ENCODE data around the gene PRR30. TPM values are rescaled to one million over a fixed set of nuclear protein-coding genes. Genes with fewer than 3 reads are reported as not detected.
"Not testable (repeated sequence)": the region's sequence is repeated elsewhere in the genome, so short reads cannot be mapped to it uniquely, and the experiment has no call there.

The PRR30 gene
- total and polyA plus RNA-seq, 2 of the 4 experiments (the other 2 are of a cell fraction) = not detected

DNA sequence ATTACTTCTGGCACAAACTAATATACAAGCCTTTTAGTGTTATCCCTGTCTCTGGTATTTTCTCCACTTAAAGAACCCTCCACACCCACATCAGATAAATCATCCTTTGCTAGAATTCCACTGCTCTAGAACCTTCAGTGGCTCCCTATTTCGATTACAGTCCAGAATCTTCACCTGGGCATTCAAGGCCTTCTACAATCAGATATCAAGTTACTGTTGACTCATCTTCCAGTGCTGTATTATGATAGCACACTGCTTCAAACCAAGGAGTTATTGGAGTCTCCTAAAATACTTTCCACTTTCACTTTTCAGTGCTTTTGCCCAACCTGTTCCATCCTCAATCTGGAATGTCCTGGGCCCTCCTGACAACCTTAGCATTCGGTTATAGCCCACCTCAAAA lies 23.7 kb downstream of the PRR30 start:
- no peak overlapping the region for H3K23ac ChIP-seq (ENCODE audit: low read depth, low read length)
- H3K9ac ChIP-seq (ENCODE audit: low read depth, low read length) = no peak overlapping the region
- no peak overlapping the region for H4K5ac ChIP-seq (ENCODE audit: low read depth, low read length)
- no peak overlapping the region for H2BK5ac ChIP-seq (ENCODE audit: low read depth, low read length, poor library complexity, severe bottlenecking)
- no peak overlapping the region for H2AFZ ChIP-seq (replicated peaks; ENCODE audit: low read length, poor library complexity)
- H3K27ac ChIP-seq (ENCODE audit: insufficient read depth, low read length) = no peak overlapping the region
- peaks cover 5% of the 10 kb centered on the region for H3K4me1 ChIP-seq (ENCODE audit: control insufficient read depth, insufficient read depth, low read length)
- no peaks in the 10 kb centered on the region; the same call in 1 of the 2 replicates for H4K20me1 ChIP-seq (ENCODE audit: insufficient read depth, low read length)
- no peak overlapping the region for H4K8ac ChIP-seq (ENCODE audit: low read depth in 2 of 2, low read length in 2 of 2)
- TF ChIP-seq MAFK (IDR thresholded peaks at IDR 0.05; ENCODE audit: low read depth, low read length) = no peak
- TF ChIP-seq RCOR1 (IDR thresholded peaks at IDR 0.05; ENCODE audit: insufficient replicate concordance, low read length) = no peak
- TF ChIP-seq RAD21 (IDR thresholded peaks at IDR 0.05; ENCODE audit: low read length) = no peak
- H2AK5ac ChIP-seq (ENCODE audit: low read depth, low read length) = no peak overlapping the region
- ChIA-PET POLR2A (ENCODE audit: unreplicated experiment) (no interaction called here), CTCF (interaction anchor here (1.4 kb wide), 1 partner anchor 18 kb away, joined by 4 read pairs; no protein-coding TSS in a partner anchor)
- no peak overlapping the region for H3K4me3 ChIP-seq (ENCODE audit: insufficient read depth, low read depth, low read length)
- peaks cover 51% of the 10 kb centered on the region for H3K27me3 ChIP-seq (ENCODE audit: control insufficient read depth, insufficient read depth, low read length)
- no peak overlapping the region for H3K56ac ChIP-seq (ENCODE audit: extremely low read depth, insufficient read depth, low read length)
- dilution Hi-C loops (cut with HindIII; ENCODE audit: low sequenced_read_pairs, unreplicated experiment) = no loop called here
- H3K79me1 ChIP-seq (ENCODE audit: low read depth in 1 of 2, low read length in 2 of 2) = no peaks in the 10 kb centered on the region
- H2BK120ac ChIP-seq (ENCODE audit: low read depth, low read length) = no peak overlapping the region
- ATAC-seq (ENCODE audit: low read depth) (no peak), DNase-seq (peak; percentile 7)
- H3K36me3 ChIP-seq (ENCODE audit: control insufficient read depth, insufficient read depth, low read length) = no peaks in the 10 kb centered on the region
- no peak overlapping the region for H3K14ac ChIP-seq (replicated peaks; ENCODE audit: low read depth, low read length)
- no peaks in the 10 kb centered on the region; the same call in 1 of the 2 replicates for H3K9me1 ChIP-seq (ENCODE audit: insufficient read depth, low read length)
- H4K91ac ChIP-seq (ENCODE audit: insufficient read depth, low read depth, low read length) = no peak overlapping the region
- H3K18ac ChIP-seq (ENCODE audit: low read depth, low read length) = no peak overlapping the region
- H2BK15ac ChIP-seq (ENCODE audit: low read depth, low read length) = no peak overlapping the region
- WGBS, 2 experiments (ENCODE audit: extremely low coverage in 2 of 2, insufficient read length in 1 of 2) = 0% methylated on average over 1 of the region's 2 CpGs; no CpG with 5 or more reads in 1 of the 2 experiments
- BruUV-seq (replicated peaks) = no TSS peak
- H2BK20ac ChIP-seq (ENCODE audit: low read depth, low read length) = no peak overlapping the region
- in situ Hi-C loops (cut with MboI; ENCODE audit: low sequenced_read_pairs) = no loop called here
- intact Hi-C loops (cut with micrococcal nuclease) = no loop called here
- H2AK9ac ChIP-seq (replicated peaks; ENCODE audit: low read depth, low read length, poor library complexity) = no peak overlapping the region
- no peak overlapping the region for H3K4me2 ChIP-seq (ENCODE audit: low read depth, low read length)
- H3K9me3 ChIP-seq (ENCODE audit: control insufficient read depth, insufficient read depth, low read length) = peaks cover under 1% of the 10 kb centered on the region; the same call in 1 of the 2 replicates
- no peak overlapping the region for H3K4ac ChIP-seq (ENCODE audit: low read depth, low read length)

DNA sequence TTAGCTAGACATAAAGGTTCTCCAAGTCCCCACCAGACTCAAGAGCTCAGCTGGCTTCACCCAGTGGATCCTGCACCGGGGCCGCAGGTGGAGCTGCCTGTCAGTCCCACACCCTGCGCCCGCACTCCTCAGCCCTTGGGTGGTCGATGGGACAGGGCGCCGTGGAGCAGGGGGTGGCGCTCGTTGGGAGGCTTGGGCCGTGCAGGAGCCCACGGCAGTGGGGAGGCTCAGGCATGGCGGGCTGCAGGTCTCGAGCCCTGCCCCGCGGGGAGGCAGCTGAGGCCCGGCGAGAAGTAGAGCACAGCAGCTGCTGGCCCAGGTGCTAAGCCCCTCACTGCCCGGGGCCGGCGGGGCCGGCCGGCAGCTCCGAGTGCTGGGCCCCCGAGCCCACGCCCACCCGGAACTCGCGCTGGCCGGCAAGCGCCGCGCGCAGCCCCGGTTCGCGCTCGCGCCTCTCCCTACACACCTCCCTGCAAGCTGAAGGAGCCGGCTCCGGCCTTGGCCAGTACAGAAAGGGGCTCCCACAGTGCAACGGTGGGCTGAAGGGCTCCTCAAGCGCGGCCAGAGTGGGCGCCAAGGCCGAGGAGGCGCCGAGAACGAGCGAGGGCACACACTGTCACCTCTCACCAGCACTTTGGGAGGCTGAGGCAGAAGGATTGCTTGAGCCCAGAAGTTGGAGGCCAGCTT lies 27.7 kb downstream of the PRR30 start:
- H2AFZ ChIP-seq (replicated peaks; ENCODE audit: low read length, poor library complexity); H3K14ac ChIP-seq (replicated peaks; ENCODE audit: low read depth, low read length); ATAC-seq (ENCODE audit: low read depth); H3K4me3 ChIP-seq (ENCODE audit: insufficient read depth, low read depth, low read length); H3K9me3 ChIP-seq (ENCODE audit: control insufficient read depth, insufficient read depth, low read length); intact Hi-C loops (cut with micrococcal nuclease); POLR2A ChIA-PET (ENCODE audit: unreplicated experiment); in situ Hi-C loops (cut with MboI; ENCODE audit: low sequenced_read_pairs); H3K23ac ChIP-seq (ENCODE audit: low read depth, low read length); H2BK15ac ChIP-seq (ENCODE audit: low read depth, low read length); H2AK5ac ChIP-seq (ENCODE audit: low read depth, low read length); H4K20me1 ChIP-seq (ENCODE audit: insufficient read depth, low read length); H2BK20ac ChIP-seq (ENCODE audit: low read depth, low read length); H3K79me1 ChIP-seq (ENCODE audit: low read depth in 1 of 2, low read length in 2 of 2); H4K5ac ChIP-seq (ENCODE audit: low read depth, low read length); DNase-seq; H2BK5ac ChIP-seq (ENCODE audit: low read depth, low read length, poor library complexity, severe bottlenecking); H4K8ac ChIP-seq (ENCODE audit: low read depth in 2 of 2, low read length in 2 of 2); H3K18ac ChIP-seq (ENCODE audit: low read depth, low read length); H3K36me3 ChIP-seq (ENCODE audit: control insufficient read depth, insufficient read depth, low read length); H3K4me2 ChIP-seq (ENCODE audit: low read depth, low read length); dilution Hi-C loops (cut with HindIII; ENCODE audit: low sequenced_read_pairs, unreplicated experiment); H3K9ac ChIP-seq (ENCODE audit: low read depth, low read length); H3K4ac ChIP-seq (ENCODE audit: low read depth, low read length); H3K27ac ChIP-seq (ENCODE audit: insufficient read depth, low read length); H3K56ac ChIP-seq (ENCODE audit: extremely low read depth, insufficient read depth, low read length); H2BK120ac ChIP-seq (ENCODE audit: low read depth, low read length); H3K4me1 ChIP-seq (ENCODE audit: control insufficient read depth, insufficient read depth, low read length); H3K9me1 ChIP-seq (ENCODE audit: insufficient read depth, low read length); H4K91ac ChIP-seq (ENCODE audit: insufficient read depth, low read depth, low read length); BruUV-seq (replicated peaks); H2AK9ac ChIP-seq (replicated peaks; ENCODE audit: low read depth, low read length, poor library complexity): not testable (repeated sequence)
- peaks cover 38% of the 10 kb centered on the region for H3K27me3 ChIP-seq (ENCODE audit: control insufficient read depth, insufficient read depth, low read length)
- CTCF ChIA-PET = interaction anchor here (0.7 kb wide), 1 partner anchor 10 kb away, joined by 3 read pairs; no protein-coding TSS in a partner anchor
- 71% methylated on average over 8 of the region's 49 CpGs; no CpG with 5 or more reads in 1 of the 2 experiments for WGBS, 2 experiments (ENCODE audit: extremely low coverage in 2 of 2, insufficient read length in 1 of 2)

Data from IMR-90 (cell line).